ENCODE data around the gene EYA3. TPM values are rescaled to one million over a fixed set of nuclear protein-coding genes. Genes with fewer than 3 reads are reported as not detected.
"Not testable (repeated sequence)": the region's sequence is repeated elsewhere in the genome, so short reads cannot be mapped to it uniquely, and the experiment has no call there.

EYA3 gene
- total RNA-seq, 1 donor from 2014 or later, result 22.1 TPM

DNA sequence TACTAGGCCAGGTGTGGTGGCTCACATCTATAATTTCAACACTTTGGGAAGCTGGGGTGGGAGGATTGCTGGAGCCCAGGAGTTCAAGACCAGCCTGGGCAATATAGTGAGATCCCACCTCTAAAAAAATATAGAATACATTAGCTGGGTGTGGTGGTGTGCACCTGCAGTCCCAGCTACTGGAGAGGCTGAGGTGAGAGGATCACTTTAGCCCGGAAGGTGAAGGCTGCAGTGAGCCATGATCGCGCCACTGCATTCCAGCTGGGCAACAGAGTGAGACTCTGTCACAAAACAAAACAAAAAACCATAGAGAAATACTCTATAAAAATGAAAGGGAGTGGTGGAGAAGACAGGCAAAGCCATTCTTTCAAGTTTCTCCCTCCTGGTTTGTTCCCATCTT is 62.1 kb downstream of the EYA3 start:
- peaks cover 1% of the 10 kb centered on the region for H4K20me1 ChIP-seq (ENCODE audit: insufficient read depth, low read length)
- DNase-seq (ENCODE audit: low read depth) (no peak), FAIRE-seq (no peak)
- no peaks in the 10 kb centered on the region for H3K9me3 ChIP-seq (ENCODE audit: insufficient read depth, low read depth, low read length)
- H3K4me3 Mint-ChIP-seq (ENCODE audit: unreplicated experiment), result no peak overlapping the region
- no peaks in the 10 kb centered on the region for H3K9me3 Mint-ChIP-seq (ENCODE audit: unreplicated experiment)
- no peak overlapping the region for H3K27ac Mint-ChIP-seq (ENCODE audit: unreplicated experiment)
- H3K9ac ChIP-seq (ENCODE audit: low read length), result no peak overlapping the region
- no peak overlapping the region for H2AFZ ChIP-seq (ENCODE audit: low read depth, low read length)
- H3K36me3 Mint-ChIP-seq (ENCODE audit: low read depth, unreplicated experiment), result peaks cover 2% of the 10 kb centered on the region
- no peak overlapping the region for H3K27ac ChIP-seq (ENCODE audit: low read depth, low read length)
- H3K4me2 ChIP-seq (ENCODE audit: low read length), result no peak overlapping the region
- H3K36me3 ChIP-seq (ENCODE audit: insufficient read depth, low read length), result no peaks in the 10 kb centered on the region
- H3K27me3 Mint-ChIP-seq (ENCODE audit: low read depth, unreplicated experiment), result no peaks in the 10 kb centered on the region
- H3K4me3 ChIP-seq (ENCODE audit: insufficient read depth, low read depth, low read length), result no peak overlapping the region
- TF ChIP-seq, protein P1, sequence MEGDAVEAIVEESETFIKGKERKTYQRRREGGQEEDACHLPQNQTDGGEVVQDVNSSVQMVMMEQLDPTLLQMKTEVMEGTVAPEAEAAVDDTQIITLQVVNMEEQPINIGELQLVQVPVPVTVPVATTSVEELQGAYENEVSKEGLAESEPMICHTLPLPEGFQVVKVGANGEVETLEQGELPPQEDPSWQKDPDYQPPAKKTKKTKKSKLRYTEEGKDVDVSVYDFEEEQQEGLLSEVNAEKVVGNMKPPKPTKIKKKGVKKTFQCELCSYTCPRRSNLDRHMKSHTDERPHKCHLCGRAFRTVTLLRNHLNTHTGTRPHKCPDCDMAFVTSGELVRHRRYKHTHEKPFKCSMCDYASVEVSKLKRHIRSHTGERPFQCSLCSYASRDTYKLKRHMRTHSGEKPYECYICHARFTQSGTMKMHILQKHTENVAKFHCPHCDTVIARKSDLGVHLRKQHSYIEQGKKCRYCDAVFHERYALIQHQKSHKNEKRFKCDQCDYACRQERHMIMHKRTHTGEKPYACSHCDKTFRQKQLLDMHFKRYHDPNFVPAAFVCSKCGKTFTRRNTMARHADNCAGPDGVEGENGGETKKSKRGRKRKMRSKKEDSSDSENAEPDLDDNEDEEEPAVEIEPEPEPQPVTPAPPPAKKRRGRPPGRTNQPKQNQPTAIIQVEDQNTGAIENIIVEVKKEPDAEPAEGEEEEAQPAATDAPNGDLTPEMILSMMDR (IDR thresholded peaks at IDR 0.05; ENCODE audit: insufficient read depth, low read depth, low read length), result no peak
- TF ChIP-seq EZH2 (IDR thresholded peaks at IDR 0.05; ENCODE audit: insufficient read depth, low read length), result no peak
- peaks cover 14% of the 10 kb centered on the region for H3K4me1 Mint-ChIP-seq (ENCODE audit: low read depth, unreplicated experiment)
- H3K27me3 ChIP-seq (ENCODE audit: insufficient read depth, low read length), result no peaks in the 10 kb centered on the region
- H3K79me2 ChIP-seq (ENCODE audit: insufficient read depth, low read length), result peaks cover 2% of the 10 kb centered on the region
- H3K4me1 ChIP-seq (ENCODE audit: insufficient read depth, low read length), result peaks cover 9% of the 10 kb centered on the region

DNA sequence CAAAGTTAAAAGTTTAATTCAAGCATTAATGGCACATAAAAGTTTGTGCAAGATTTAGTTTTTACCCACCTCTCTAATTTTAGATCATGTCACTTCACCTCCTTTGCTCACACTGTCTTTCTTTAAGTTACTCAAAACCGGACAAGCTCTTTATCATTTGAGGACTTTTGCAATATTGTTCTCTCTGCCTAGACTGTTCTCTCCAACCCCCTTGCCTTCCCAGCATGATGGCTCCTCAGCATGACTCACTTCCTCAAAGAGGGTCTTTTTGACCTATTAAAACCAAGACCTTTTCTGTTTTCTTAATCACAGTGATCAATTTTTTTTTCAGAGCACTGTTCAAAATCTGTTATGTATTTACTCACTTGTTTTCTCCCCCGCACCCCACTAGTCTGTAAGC is 67.3 kb downstream of the EYA3 start:
- Histone ChIP-seq H3K4me3 (ENCODE audit: insufficient read depth, low read depth, low read length) (no peak overlapping the region), H3K36me3 (ENCODE audit: insufficient read depth, low read length) (peaks cover 4% of the 10 kb centered on the region), H3K9ac (ENCODE audit: low read length) (no peak overlapping the region), H3K4me1 (ENCODE audit: insufficient read depth, low read length) (peaks cover 9% of the 10 kb centered on the region), H3K4me2 (ENCODE audit: low read length) (peak overlapping the region; percentile 48), H3K27ac (ENCODE audit: low read depth, low read length) (no peak overlapping the region), H3K9me3 (ENCODE audit: insufficient read depth, low read depth, low read length) (no peaks in the 10 kb centered on the region), H3K27me3 (ENCODE audit: insufficient read depth, low read length) (no peaks in the 10 kb centered on the region), H4K20me1 (ENCODE audit: insufficient read depth, low read length) (peaks cover 8% of the 10 kb centered on the region), H2AFZ (ENCODE audit: low read depth, low read length) (no peak overlapping the region), H3K79me2 (ENCODE audit: insufficient read depth, low read length) (peaks cover 2% of the 10 kb centered on the region)
- H3K4me1 Mint-ChIP-seq (ENCODE audit: low read depth, unreplicated experiment), result peaks cover 8% of the 10 kb centered on the region
- no peak for TF ChIP-seq EZH2 (IDR thresholded peaks at IDR 0.05; ENCODE audit: insufficient read depth, low read length)
- TF ChIP-seq, protein P1 (IDR thresholded peaks at IDR 0.05; ENCODE audit: insufficient read depth, low read depth, low read length), result no peak
- H3K4me3 Mint-ChIP-seq (ENCODE audit: unreplicated experiment), result no peak overlapping the region
- peak overlapping the region; percentile 21 for H3K27ac Mint-ChIP-seq (ENCODE audit: unreplicated experiment)
- no peak for FAIRE-seq
- no peaks in the 10 kb centered on the region for H3K27me3 Mint-ChIP-seq (ENCODE audit: low read depth, unreplicated experiment)
- no peak for DNase-seq (ENCODE audit: low read depth)
- H3K9me3 Mint-ChIP-seq (ENCODE audit: unreplicated experiment), result no peaks in the 10 kb centered on the region
- peaks cover 13% of the 10 kb centered on the region for H3K36me3 Mint-ChIP-seq (ENCODE audit: low read depth, unreplicated experiment)

DNA sequence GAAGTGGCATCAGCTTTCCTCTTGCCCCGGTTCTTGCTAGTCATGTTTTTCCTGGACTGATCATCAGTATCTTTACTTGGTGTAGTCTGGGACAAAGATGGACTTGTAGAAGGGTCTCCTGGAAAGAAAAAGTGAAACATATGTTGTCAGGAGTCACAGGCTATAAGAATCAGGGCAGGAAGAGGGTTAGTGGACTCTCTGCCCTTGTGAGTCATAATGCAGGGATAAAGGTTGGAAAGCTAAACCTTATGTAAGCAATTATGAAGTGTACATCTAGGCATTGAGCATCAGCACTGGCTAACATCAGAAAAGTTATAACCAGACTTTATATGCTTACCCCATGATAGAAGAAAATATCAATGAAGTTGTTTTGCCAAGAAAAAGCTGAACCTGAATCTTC is 77.4 kb downstream of the EYA3 start:
- no peak overlapping the region for H3K4me3 Mint-ChIP-seq (ENCODE audit: unreplicated experiment)
- FAIRE-seq (no peak), DNase-seq (ENCODE audit: low read depth) (no peak)
- Histone ChIP-seq H3K4me2 (ENCODE audit: low read length) (no peak overlapping the region), H3K79me2 (ENCODE audit: insufficient read depth, low read length) (no peaks in the 10 kb centered on the region), H3K27ac (ENCODE audit: low read depth, low read length) (no peak overlapping the region), H3K4me1 (ENCODE audit: insufficient read depth, low read length) (no peaks in the 10 kb centered on the region), H3K27me3 (ENCODE audit: insufficient read depth, low read length) (no peaks in the 10 kb centered on the region), H2AFZ (ENCODE audit: low read depth, low read length) (no peak overlapping the region), H4K20me1 (ENCODE audit: insufficient read depth, low read length) (no peaks in the 10 kb centered on the region), H3K4me3 (ENCODE audit: insufficient read depth, low read depth, low read length) (no peak overlapping the region), H3K9ac (ENCODE audit: low read length) (no peak overlapping the region), H3K9me3 (ENCODE audit: insufficient read depth, low read depth, low read length) (no peaks in the 10 kb centered on the region), H3K36me3 (ENCODE audit: insufficient read depth, low read length) (peaks cover 11% of the 10 kb centered on the region)
- H3K27ac Mint-ChIP-seq (ENCODE audit: unreplicated experiment), result peak overlapping the region; percentile 62
- peaks cover 5% of the 10 kb centered on the region for H3K4me1 Mint-ChIP-seq (ENCODE audit: low read depth, unreplicated experiment)
- H3K27me3 Mint-ChIP-seq (ENCODE audit: low read depth, unreplicated experiment), result no peaks in the 10 kb centered on the region
- TF ChIP-seq EZH2 (IDR thresholded peaks at IDR 0.05; ENCODE audit: insufficient read depth, low read length), result no peak
- TF ChIP-seq, protein P1 (IDR thresholded peaks at IDR 0.05; ENCODE audit: insufficient read depth, low read depth, low read length), result no peak
- no peaks in the 10 kb centered on the region for H3K9me3 Mint-ChIP-seq (ENCODE audit: unreplicated experiment)
- peaks cover 2% of the 10 kb centered on the region for H3K36me3 Mint-ChIP-seq (ENCODE audit: low read depth, unreplicated experiment)

DNA sequence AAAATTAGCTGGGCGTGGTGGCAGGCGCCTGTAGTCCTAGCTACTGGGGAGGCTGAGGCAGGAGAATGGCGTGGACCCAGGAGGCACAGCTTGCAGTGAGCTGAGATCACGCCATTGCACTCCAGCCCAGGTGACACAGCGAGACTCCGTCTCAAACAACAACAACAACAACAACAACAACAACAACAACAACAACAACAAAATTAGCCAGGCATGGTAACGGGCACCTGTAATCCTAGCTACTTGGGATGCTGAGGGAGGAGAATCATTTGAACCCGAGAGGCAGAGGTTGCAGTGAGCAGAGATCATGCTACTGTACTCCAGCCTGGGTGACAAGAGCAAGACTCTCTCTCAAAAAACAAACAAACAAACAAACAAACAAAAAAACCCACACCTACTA is 85.3 kb downstream of the EYA3 start:
- H3K36me3 Mint-ChIP-seq (ENCODE audit: low read depth, unreplicated experiment); H3K79me2 ChIP-seq (ENCODE audit: insufficient read depth, low read length); H3K4me3 ChIP-seq (ENCODE audit: insufficient read depth, low read depth, low read length); H3K9ac ChIP-seq (ENCODE audit: low read length); H2AFZ ChIP-seq (ENCODE audit: low read depth, low read length); H3K4me2 ChIP-seq (ENCODE audit: low read length); H3K27me3 Mint-ChIP-seq (ENCODE audit: low read depth, unreplicated experiment); H3K27ac Mint-ChIP-seq (ENCODE audit: unreplicated experiment); H4K20me1 ChIP-seq (ENCODE audit: insufficient read depth, low read length); H3K27ac ChIP-seq (ENCODE audit: low read depth, low read length); H3K4me1 Mint-ChIP-seq (ENCODE audit: low read depth, unreplicated experiment); H3K9me3 ChIP-seq (ENCODE audit: insufficient read depth, low read depth, low read length); H3K9me3 Mint-ChIP-seq (ENCODE audit: unreplicated experiment); DNase-seq (ENCODE audit: low read depth); H3K4me1 ChIP-seq (ENCODE audit: insufficient read depth, low read length); H3K27me3 ChIP-seq (ENCODE audit: insufficient read depth, low read length); H3K4me3 Mint-ChIP-seq (ENCODE audit: unreplicated experiment); FAIRE-seq: not testable (repeated sequence)
- peaks cover 15% of the 10 kb centered on the region for H3K36me3 ChIP-seq (ENCODE audit: insufficient read depth, low read length)
